IPS-NIHi11 (cell line): Measurements from ENCODE around the gene SUN5.

Source experiments
- DNase-seq: peaks from one replicate; pipeline ENCODE4 v3.0.0; 2012; ENCODE audit warnings: mixed read lengths, low spot score

SUN5 gene

GRCh38 chr20:33026779-33027759, 22.8 kb upstream of the SUN5 start:
- DNase-seq: no peak

GRCh38 chr20:33026072-33026778, 22.0 kb upstream of the SUN5 start:
- no peak for DNase-seq

GRCh38 chr20:33025318-33025876, 21.2 kb upstream of the SUN5 start:
- DNase-seq: no peak

GRCh38 chr20:33024609-33025317, 20.5 kb upstream of the SUN5 start:
- DNase-seq: no peak

GRCh38 chr20:33024243-33024560, 20.0 kb upstream of the SUN5 start:
- DNase-seq: no peak

GRCh38 chr20:33023439-33024242, 19.4 kb upstream of the SUN5 start:
- no peak for DNase-seq

- no peak for DNase-seq
Observed at GRCh38 chr20:33022694-33023438, 18.6 kb upstream of the SUN5 start.

- no peak for DNase-seq
Observed at GRCh38 chr20:33022289-33022688, 18.1 kb upstream of the SUN5 start.

- DNase-seq: no peak
Observed at GRCh38 chr20:33021879-33022278, 17.6 kb upstream of the SUN5 start.

GRCh38 chr20:33020278-33021161, 16.3 kb upstream of the SUN5 start:
- no peak for DNase-seq

- DNase-seq: no peak
Observed at GRCh38 chr20:33019465-33020277, 15.4 kb upstream of the SUN5 start.

GRCh38 chr20:33018169-33018931, 14.1 kb upstream of the SUN5 start:
- no peak for DNase-seq

- DNase-seq: no peak
Observed at GRCh38 chr20:33017542-33017941, 13.3 kb upstream of the SUN5 start.

GRCh38 chr20:33016581-33017109, 12.4 kb upstream of the SUN5 start:
- DNase-seq: no peak

GRCh38 chr20:33015700-33016580, 11.7 kb upstream of the SUN5 start:
- DNase-seq: no peak

- no peak for DNase-seq
Observed at GRCh38 chr20:33015114-33015484, 10.9 kb upstream of the SUN5 start.
